ENCODE results near the gene BCAM.

GRCh38 chr19:44813070-44813840 lies 4.4 kb downstream of the BCAM start:
- TF ChIP-seq EZH2phosphoT487 (IDR thresholded peaks at IDR 0.05; ENCODE audit: insufficient read depth, low read depth) (no peak), EZH2 (IDR thresholded peaks at IDR 0.05; ENCODE audit: insufficient read depth, poor library complexity, severe bottlenecking) (no peak)
